GM21786 (cell line): Measurements from ENCODE around the gene APOA5.
"Not testable (repeated sequence)": the region's sequence is repeated elsewhere in the genome, so short reads cannot be mapped to it uniquely, and the experiment has no call there.

Experiments
- ATAC-seq: cut with Tn5 transposase; IDR thresholded peaks from one replicate; pipeline ENCODE4 v1.9.1; 2021; ENCODE audit not compliant: unreplicated experiment

APOA5 gene

GRCh38 chr11:116791813-116792143, at the start of gene APOA5:
Gene APOA5, minus strand, starts transcription at chr11:116791879. Its CDS starts 19 bp downstream, at chr11:116791860.
- no peak for ATAC-seq

GRCh38 chr11:116840746-116841296, 49.1 kb upstream of the APOA5 start:
- no peak for ATAC-seq

- no peak for ATAC-seq
Measured at GRCh38 chr11:116840224-116840745, 48.6 kb upstream of the APOA5 start.

GRCh38 chr11:116838321-116839084, 46.8 kb upstream of the APOA5 start:
- ATAC-seq, result no peak

GRCh38 chr11:116837231-116838091, 45.8 kb upstream of the APOA5 start, which contains the start of gene APOA1:
Gene APOA1, minus strand, starts transcription at chr11:116837622. Its CDS starts 235 bp downstream, at chr11:116837387.
- no peak for ATAC-seq

- no peak for ATAC-seq
Measured at GRCh38 chr11:116836632-116836991, 44.9 kb upstream of the APOA5 start.

GRCh38 chr11:116835791-116836631, 44.3 kb upstream of the APOA5 start:
- ATAC-seq, result peak; percentile 78

GRCh38 chr11:116835042-116835772, 43.5 kb upstream of the APOA5 start:
- ATAC-seq, result peak; percentile 6

- ATAC-seq, result not testable (repeated sequence)
Measured at GRCh38 chr11:116834535-116835041, 42.9 kb upstream of the APOA5 start.

- no peak for ATAC-seq
Measured at GRCh38 chr11:116833816-116834534, 42.3 kb upstream of the APOA5 start.

- no peak for ATAC-seq
Measured at GRCh38 chr11:116833491-116833815, 41.8 kb upstream of the APOA5 start.

GRCh38 chr11:116832350-116833290, 40.9 kb upstream of the APOA5 start:
- ATAC-seq, result no peak

GRCh38 chr11:116831790-116832349, 40.2 kb upstream of the APOA5 start:
- no peak for ATAC-seq

- ATAC-seq, result no peak
Measured at GRCh38 chr11:116830184-116830912, 38.7 kb upstream of the APOA5 start.

GRCh38 chr11:116829525-116830183, 38.0 kb upstream of the APOA5 start, which contains the start of gene APOC3:
Gene APOC3, plus strand, starts transcription at chr11:116829907. Its CDS starts 676 bp downstream, at chr11:116830583.
- no peak for ATAC-seq
